ENCODE measurements around the gene ALX1. TPM values are rescaled to one million over a fixed set of nuclear protein-coding genes. Genes with fewer than 3 reads are reported as not detected.

Gene ALX1
- total RNA-seq, 1 donor from 2014 or later, result 3.0 TPM

DNA sequence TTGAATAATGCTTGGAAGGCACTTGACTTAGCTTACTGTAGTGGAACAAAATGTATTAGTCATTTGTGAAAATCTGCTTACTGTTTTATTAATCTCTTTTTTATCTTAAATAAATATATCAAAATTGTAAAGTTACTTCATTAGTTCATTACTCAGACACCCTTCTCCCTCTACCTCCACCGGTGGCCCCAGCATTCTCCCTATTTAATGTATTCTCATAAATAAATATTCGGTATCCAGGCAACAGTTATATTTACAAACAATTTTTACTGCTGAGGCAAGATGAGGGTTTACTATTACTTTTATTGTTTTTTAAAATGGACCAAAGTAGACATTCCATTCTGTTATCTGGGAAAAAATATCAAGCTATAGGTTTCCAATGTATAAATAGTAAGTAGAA lies 19.6 kb upstream of the ALX1 start:
- H3K27me3 Mint-ChIP-seq, result no peaks in the 10 kb centered on the region
- TF ChIP-seq, protein P1, sequence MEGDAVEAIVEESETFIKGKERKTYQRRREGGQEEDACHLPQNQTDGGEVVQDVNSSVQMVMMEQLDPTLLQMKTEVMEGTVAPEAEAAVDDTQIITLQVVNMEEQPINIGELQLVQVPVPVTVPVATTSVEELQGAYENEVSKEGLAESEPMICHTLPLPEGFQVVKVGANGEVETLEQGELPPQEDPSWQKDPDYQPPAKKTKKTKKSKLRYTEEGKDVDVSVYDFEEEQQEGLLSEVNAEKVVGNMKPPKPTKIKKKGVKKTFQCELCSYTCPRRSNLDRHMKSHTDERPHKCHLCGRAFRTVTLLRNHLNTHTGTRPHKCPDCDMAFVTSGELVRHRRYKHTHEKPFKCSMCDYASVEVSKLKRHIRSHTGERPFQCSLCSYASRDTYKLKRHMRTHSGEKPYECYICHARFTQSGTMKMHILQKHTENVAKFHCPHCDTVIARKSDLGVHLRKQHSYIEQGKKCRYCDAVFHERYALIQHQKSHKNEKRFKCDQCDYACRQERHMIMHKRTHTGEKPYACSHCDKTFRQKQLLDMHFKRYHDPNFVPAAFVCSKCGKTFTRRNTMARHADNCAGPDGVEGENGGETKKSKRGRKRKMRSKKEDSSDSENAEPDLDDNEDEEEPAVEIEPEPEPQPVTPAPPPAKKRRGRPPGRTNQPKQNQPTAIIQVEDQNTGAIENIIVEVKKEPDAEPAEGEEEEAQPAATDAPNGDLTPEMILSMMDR (IDR thresholded peaks at IDR 0.05; ENCODE audit: unreplicated experiment), result no peak
- H3K4me1 Mint-ChIP-seq (ENCODE audit: low read depth), result no peaks in the 10 kb centered on the region
- no peak overlapping the region for H3K4me3 Mint-ChIP-seq (ENCODE audit: low read depth)
- DNase-seq (ENCODE audit: low spot score, unreplicated experiment), result no peak
- H3K27ac Mint-ChIP-seq, result no peak overlapping the region
- no peaks in the 10 kb centered on the region for H3K36me3 Mint-ChIP-seq (ENCODE audit: insufficient read depth)
- H3K9me3 Mint-ChIP-seq (ENCODE audit: low read depth), result no peaks in the 10 kb centered on the region

DNA sequence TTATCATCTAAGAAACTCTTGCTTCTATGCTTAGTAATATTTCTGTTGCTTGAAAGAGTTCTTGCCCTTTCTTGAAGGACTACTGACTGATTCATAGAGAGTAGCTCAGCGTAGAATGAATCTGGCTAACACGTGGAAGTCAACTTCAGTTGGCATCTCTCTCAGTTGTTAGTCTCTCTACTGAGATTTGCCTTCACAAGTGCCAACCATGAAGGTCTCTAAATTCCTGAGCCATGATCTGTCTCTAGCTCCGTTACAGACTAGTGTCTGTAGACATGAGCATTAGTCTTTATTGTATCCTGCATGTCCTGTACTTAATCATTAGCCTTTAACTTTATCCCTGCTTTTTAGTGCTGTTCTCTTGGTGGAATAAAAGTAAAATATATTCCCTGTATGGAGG lies 19.1 kb upstream of the ALX1 start:
- Mint-ChIP-seq H3K27ac (no peak overlapping the region), H3K36me3 (ENCODE audit: insufficient read depth) (no peaks in the 10 kb centered on the region), H3K4me1 (ENCODE audit: low read depth) (no peaks in the 10 kb centered on the region), H3K4me3 (ENCODE audit: low read depth) (no peak overlapping the region), H3K9me3 (ENCODE audit: low read depth) (no peaks in the 10 kb centered on the region), H3K27me3 (no peaks in the 10 kb centered on the region)
- no peak for DNase-seq (ENCODE audit: low spot score, unreplicated experiment)
- TF ChIP-seq, protein P1 (IDR thresholded peaks at IDR 0.05; ENCODE audit: unreplicated experiment), result no peak

GRCh38 chr12:85266356-85266755 lies 13.7 kb upstream of the ALX1 start:
- DNase-seq (ENCODE audit: low spot score, unreplicated experiment), result no peak
- Mint-ChIP-seq H3K4me1 (ENCODE audit: low read depth) (no peaks in the 10 kb centered on the region), H3K27ac (no peak overlapping the region), H3K27me3 (peaks cover 3% of the 10 kb centered on the region), H3K36me3 (ENCODE audit: insufficient read depth) (no peaks in the 10 kb centered on the region), H3K9me3 (ENCODE audit: low read depth) (no peaks in the 10 kb centered on the region), H3K4me3 (ENCODE audit: low read depth) (no peak overlapping the region)
- TF ChIP-seq, protein P1 (IDR thresholded peaks at IDR 0.05; ENCODE audit: unreplicated experiment), result no peak

- peaks cover 59% of the 10 kb centered on the region for H3K27me3 Mint-ChIP-seq
Observed at GRCh38 chr12:85273381-85274314, 6.4 kb upstream of the ALX1 start.

DNA sequence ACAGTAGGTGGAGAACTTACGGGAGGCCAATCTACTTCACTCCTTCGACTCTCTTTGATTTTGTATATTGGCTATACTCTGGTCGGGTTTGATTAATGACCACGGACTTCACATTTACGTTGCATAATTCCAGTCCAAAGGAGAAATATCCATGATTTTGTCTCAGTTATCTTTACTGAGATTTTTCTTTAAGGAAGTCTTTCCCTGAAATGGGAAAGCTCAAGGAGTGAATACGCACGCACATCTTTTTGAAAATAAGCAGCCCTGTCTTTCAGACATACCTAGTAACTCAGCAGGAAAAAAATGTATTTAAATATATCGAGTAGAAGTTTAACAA lies 5.7 kb upstream of the ALX1 start:
- no peak for DNase-seq (ENCODE audit: low spot score, unreplicated experiment)
- H3K27ac Mint-ChIP-seq, result no peak overlapping the region
- no peaks in the 10 kb centered on the region for H3K4me1 Mint-ChIP-seq (ENCODE audit: low read depth)
- H3K36me3 Mint-ChIP-seq (ENCODE audit: insufficient read depth), result peaks cover 3% of the 10 kb centered on the region
- H3K9me3 Mint-ChIP-seq (ENCODE audit: low read depth), result no peaks in the 10 kb centered on the region
- TF ChIP-seq, protein P1 (IDR thresholded peaks at IDR 0.05; ENCODE audit: unreplicated experiment), result no peak
- H3K4me3 Mint-ChIP-seq (ENCODE audit: low read depth), result no peak overlapping the region
- H3K27me3 Mint-ChIP-seq, result peaks cover 63% of the 10 kb centered on the region

More at GRCh38 chr12:85273381-85274314, 6.4 kb upstream of the ALX1 start:
- DNase-seq (ENCODE audit: low spot score, unreplicated experiment), result no peak
- no peak overlapping the region for H3K4me3 Mint-ChIP-seq (ENCODE audit: low read depth)
- no peaks in the 10 kb centered on the region for H3K9me3 Mint-ChIP-seq (ENCODE audit: low read depth)
- H3K4me1 Mint-ChIP-seq (ENCODE audit: low read depth), result no peaks in the 10 kb centered on the region
- no peak overlapping the region for H3K27ac Mint-ChIP-seq
- TF ChIP-seq, protein P1 (IDR thresholded peaks at IDR 0.05; ENCODE audit: unreplicated experiment), result no peak
- H3K36me3 Mint-ChIP-seq (ENCODE audit: insufficient read depth), result peaks cover 3% of the 10 kb centered on the region

All from progenitor cell of endocrine pancreas (in vitro differentiated cells).